ENCODE results near the gene NRP1.
"Not testable (repeated sequence)": the region's sequence is repeated elsewhere in the genome, so short reads cannot be mapped to it uniquely, and the experiment has no call there.

Gene NRP1

GRCh38 chr10:33327751-33328150 is 6.7 kb downstream of the NRP1 start:
- H3K27ac ChIP-seq: no peak overlapping the region
- DNase-seq (ENCODE audit: low read depth, low spot score): no peak

- DNase-seq (ENCODE audit: low read depth, low spot score): no peak
- no peak overlapping the region for H3K27ac ChIP-seq
Observed at GRCh38 chr10:33326933-33327332, 7.5 kb downstream of the NRP1 start.

GRCh38 chr10:33325929-33326328 is 8.5 kb downstream of the NRP1 start:
- no peak for DNase-seq (ENCODE audit: low read depth, low spot score)
- H3K27ac ChIP-seq: no peak overlapping the region

- H3K27ac ChIP-seq: no peak overlapping the region
- no peak for DNase-seq (ENCODE audit: low read depth, low spot score)
Observed at GRCh38 chr10:33323721-33324120, 10.7 kb downstream of the NRP1 start.

- no peak for DNase-seq (ENCODE audit: low read depth, low spot score)
- H3K27ac ChIP-seq: no peak overlapping the region
Observed at GRCh38 chr10:33321516-33321915, 13.0 kb downstream of the NRP1 start.

- no peak overlapping the region for H3K27ac ChIP-seq
- no peak for DNase-seq (ENCODE audit: low read depth, low spot score)
Observed at GRCh38 chr10:33320288-33320687, 14.2 kb downstream of the NRP1 start.

GRCh38 chr10:33315891-33316290 is 18.6 kb downstream of the NRP1 start:
- H3K27ac ChIP-seq: peak overlapping the region; percentile 32
- no peak for DNase-seq (ENCODE audit: low read depth, low spot score)

GRCh38 chr10:33314811-33315561 is 19.5 kb downstream of the NRP1 start:
- no peak for DNase-seq (ENCODE audit: low read depth, low spot score)
- peak overlapping the region; percentile 32 for H3K27ac ChIP-seq

- DNase-seq (ENCODE audit: low read depth, low spot score): no peak
- H3K27ac ChIP-seq: no peak overlapping the region
Observed at GRCh38 chr10:33311640-33312039, 22.8 kb downstream of the NRP1 start.

- no peak overlapping the region for H3K27ac ChIP-seq
- no peak for DNase-seq (ENCODE audit: low read depth, low spot score)
Observed at GRCh38 chr10:33310853-33311252, 23.6 kb downstream of the NRP1 start.

- no peak overlapping the region for H3K27ac ChIP-seq
- no peak for DNase-seq (ENCODE audit: low read depth, low spot score)
Observed at GRCh38 chr10:33309406-33309805, 25.1 kb downstream of the NRP1 start.

GRCh38 chr10:33307835-33308234 is 26.6 kb downstream of the NRP1 start:
- no peak for DNase-seq (ENCODE audit: low read depth, low spot score)
- no peak overlapping the region for H3K27ac ChIP-seq

GRCh38 chr10:33306701-33307519 is 27.6 kb downstream of the NRP1 start:
- no peak for DNase-seq (ENCODE audit: low read depth, low spot score)
- no peak overlapping the region for H3K27ac ChIP-seq

- no peak for DNase-seq (ENCODE audit: low read depth, low spot score)
- H3K27ac ChIP-seq: no peak overlapping the region
Observed at GRCh38 chr10:33306126-33306525, 28.3 kb downstream of the NRP1 start.

- H3K27ac ChIP-seq: no peak overlapping the region
- no peak for DNase-seq (ENCODE audit: low read depth, low spot score)
Observed at GRCh38 chr10:33304423-33305225, 29.8 kb downstream of the NRP1 start.

- DNase-seq (ENCODE audit: low read depth, low spot score): no peak
- no peak overlapping the region for H3K27ac ChIP-seq
Observed at GRCh38 chr10:33303988-33304387, 30.5 kb downstream of the NRP1 start.

GRCh38 chr10:33302208-33302829 is 32.1 kb downstream of the NRP1 start:
- no peak overlapping the region for H3K27ac ChIP-seq
- no peak for DNase-seq (ENCODE audit: low read depth, low spot score)

- DNase-seq (ENCODE audit: low read depth, low spot score): no peak
Observed at GRCh38 chr10:33301097-33301789, 33.2 kb downstream of the NRP1 start.

GRCh38 chr10:33300544-33300943 is 33.9 kb downstream of the NRP1 start:
- not testable (repeated sequence) for H3K27ac ChIP-seq; DNase-seq (ENCODE audit: low read depth, low spot score)

More at GRCh38 chr10:33301097-33301789, 33.2 kb downstream of the NRP1 start:
- no peak overlapping the region for H3K27ac ChIP-seq

GRCh38 chr10:33298893-33299292 is 35.6 kb downstream of the NRP1 start:
- H3K27ac ChIP-seq: no peak overlapping the region

More at GRCh38 chr10:33298893-33299292, 35.6 kb downstream of the NRP1 start:
- DNase-seq (ENCODE audit: low read depth, low spot score): no peak
